AG10803 (cell line): ENCODE measurements around the gene UTP18.

ENCODE experiments used
- DNase-seq: peaks from one replicate; pipeline ENCODE4 v3.0.0; 2010; ENCODE audit warnings: low read depth
- H3K4me3 ChIP-seq: 2 replicates; pipeline ENCODE4 v1.5.1; 2011; ENCODE audit warnings: mild to moderate bottlenecking, low read length, control low read depth
- CTCF ChIP-seq: conservative IDR thresholded peaks from 2 replicates; pipeline ENCODE4 v1.5.1; 2011; ENCODE audit warnings: mild to moderate bottlenecking, low read length, control low read depth, inconsistent platforms

The UTP18 gene

GRCh38 chr17:51229889-51230288 is 30.5 kb upstream of the UTP18 start:
- no peak for DNase-seq
- H3K4me3 ChIP-seq, result no peak overlapping the region

GRCh38 chr17:51230306-51230705 is 30.0 kb upstream of the UTP18 start:
- DNase-seq, result peak; percentile 48
- no peak overlapping the region for H3K4me3 ChIP-seq
- TF ChIP-seq CTCF, result no peak

More at GRCh38 chr17:51229889-51230288, 30.5 kb upstream of the UTP18 start:
- TF ChIP-seq CTCF, result no peak

- H3K4me3 ChIP-seq, result no peak overlapping the region
Measured at GRCh38 chr17:51231999-51232398, 28.3 kb upstream of the UTP18 start.

GRCh38 chr17:51234162-51234561 is 26.2 kb upstream of the UTP18 start:
- no peak for TF ChIP-seq CTCF
- DNase-seq, result no peak
- no peak overlapping the region for H3K4me3 ChIP-seq

More at GRCh38 chr17:51231999-51232398, 28.3 kb upstream of the UTP18 start:
- no peak for TF ChIP-seq CTCF
- DNase-seq, result no peak

GRCh38 chr17:51238255-51238887 is 22.0 kb upstream of the UTP18 start:
- no peak for TF ChIP-seq CTCF
- H3K4me3 ChIP-seq, result no peak overlapping the region
- no peak for DNase-seq

GRCh38 chr17:51240275-51240674 is 20.1 kb upstream of the UTP18 start:
- no peak overlapping the region for H3K4me3 ChIP-seq
- TF ChIP-seq CTCF, result no peak
- DNase-seq, result no peak

GRCh38 chr17:51244041-51244440 is 16.3 kb upstream of the UTP18 start:
- no peak overlapping the region for H3K4me3 ChIP-seq
- no peak for TF ChIP-seq CTCF
- DNase-seq, result no peak
